Keratinocyte (primary cell): Measurements from ENCODE around the gene RBFOX2. TPM values are rescaled to one million over a fixed set of nuclear protein-coding genes. Genes with fewer than 3 reads are reported as not detected.
"Not testable (repeated sequence)": the region's sequence is repeated elsewhere in the genome, so short reads cannot be mapped to it uniquely, and the experiment has no call there.

Experiments used
- DNase-seq: peaks from one replicate; pipeline ENCODE4 v3.0.0-alpha.2; 2011; ENCODE audit warnings: low read depth, missing footprints, low spot score
- FAIRE-seq: peaks from 2 replicates; lab custom pipeline; 2011; peaks lifted over from hg19 to GRCh38; lab: Jason Lieb, UNC
- H2AFZ ChIP-seq: 2 replicates; pipeline ENCODE4 v1.6.0; 2012; ENCODE audit warnings: low read length, control low read depth, inconsistent platforms; ENCODE audit not compliant: control insufficient read depth
- H3K27ac ChIP-seq: 2 replicates; pipeline ENCODE4 v1.5.1; 2011; ENCODE audit warnings: low read length; ENCODE audit not compliant: control insufficient read depth, insufficient read depth
- H3K27me3 ChIP-seq: 3 replicates; pipeline ENCODE4 v1.6.0; 2011; ENCODE audit warnings: low read length; ENCODE audit not compliant: control insufficient read depth, insufficient read depth; ENCODE audit errors: extremely low read depth
- H3K36me3 ChIP-seq, 2 experiments: 2 replicates in 1 of 2; 3 replicates in 1 of 2; pipeline ENCODE4 v1.5.1; 2011; ENCODE audit warnings: low read length in 2 of 2, mild to moderate bottlenecking in 1 of 2; ENCODE audit not compliant: control insufficient read depth in 2 of 2, insufficient read depth in 2 of 2; ENCODE audit errors: extremely low read depth in 1 of 2
- H3K4me1 ChIP-seq: 3 replicates; pipeline ENCODE4 v1.5.1; 2011; ENCODE audit warnings: low read length; ENCODE audit not compliant: control insufficient read depth, insufficient read depth; ENCODE audit errors: extremely low read depth
- H3K4me2 ChIP-seq: 3 replicates; pipeline ENCODE4 v1.6.0; 2011; ENCODE audit warnings: low read depth, low read length; ENCODE audit not compliant: control insufficient read depth, insufficient read depth; ENCODE audit errors: extremely low read depth
- H3K4me3 ChIP-seq, 3 experiments: fragments of 200-600 bp in 1 of 3; sonication (generic) in 1 of 3; 2 replicates in 2 of 3; 3 replicates in 1 of 3; pipeline ENCODE4 v1.5.1; 2011 to 2016; ENCODE audit warnings: low read length in 3 of 3, mild to moderate bottlenecking in 3 of 3, control low read depth in 2 of 3, inconsistent platforms in 1 of 3, low read depth in 1 of 3, mixed read lengths in 1 of 3, mixed run types in 1 of 3, moderate library complexity in 1 of 3; ENCODE audit not compliant: control insufficient read depth in 2 of 3, insufficient read depth in 2 of 3; ENCODE audit errors: extremely low read depth in 1 of 3
- H3K79me2 ChIP-seq: 2 replicates; pipeline ENCODE4 v1.6.0; 2012; ENCODE audit warnings: low read length; ENCODE audit not compliant: control insufficient read depth, insufficient read depth
- H3K9ac ChIP-seq: 3 replicates; pipeline ENCODE4 v1.6.0; 2011; ENCODE audit warnings: low read length; ENCODE audit not compliant: control insufficient read depth, insufficient read depth; ENCODE audit errors: extremely low read depth
- H3K9me1 ChIP-seq: 3 replicates; pipeline ENCODE4 v1.6.0; 2011; ENCODE audit warnings: low read length; ENCODE audit not compliant: control insufficient read depth, insufficient read depth; ENCODE audit errors: extremely low read depth
- H3K9me3 ChIP-seq: 2 replicates; pipeline ENCODE4 v1.5.1; 2012; ENCODE audit warnings: low read depth, low read length; ENCODE audit not compliant: control insufficient read depth
- H4K20me1 ChIP-seq: 3 replicates; pipeline ENCODE4 v1.6.0; 2011; ENCODE audit warnings: low read length; ENCODE audit not compliant: control insufficient read depth, insufficient read depth; ENCODE audit errors: extremely low read depth
- EZH2 ChIP-seq: IDR thresholded peaks from one replicate; pipeline ENCODE4 v1.6.1; 2012; ENCODE audit warnings: inconsistent platforms, mild to moderate bottlenecking, low read length, moderate library complexity
- dilution Hi-C: fragments of 300-500 bp; cut with MboI; formaldehyde crosslinking; loops from one replicate; pipeline ENCODE4 v1.7.0; 2020; ENCODE audit warnings: low sequenced_read_pairs; ENCODE audit not compliant: extremely low pct_ligation_motif_present
- polyA plus RNA-seq, 5 experiments: library from polyadenylated mRNA; depleted of rRNA in 3 of 5; stranded (reverse) in 3 of 5; stranded (forward) in 1 of 5; unstranded in 1 of 5; fragments of >200 nt; gene quantifications; 1 replicate in 1 of 5; 2 replicates in 3 of 5; 3 replicates in 1 of 5; pipeline versions ENCODE4 v1.2.1 to v1.2.3, GENCODE V29; 2011 to 2012; ENCODE audit warnings: missing spikeins in 2 of 5, low read depth in 1 of 5, low replicate concordance in 1 of 5
- TF ChIP-seq, protein P1 (sequence below), 3 experiments: IDR thresholded peaks in 1 of 3; conservative IDR thresholded peaks in 1 of 3; optimal IDR thresholded peaks in 1 of 3; 2 replicates in 2 of 3; 3 replicates in 1 of 3; pipeline versions ENCODE3 to v1.5.1; 2011; ENCODE audit warnings: low read length in 3 of 3, mild to moderate bottlenecking in 3 of 3, moderate library complexity in 2 of 3, control low read depth in 1 of 3, inconsistent platforms in 1 of 3; ENCODE audit not compliant: insufficient read depth in 2 of 3; ENCODE audit errors: extremely low read depth in 1 of 3

The RBFOX2 gene
- polyA plus RNA-seq, 1 donor (not counting 4 experiments of a cell fraction or from before 2014, with no cell fraction given) = 118 TPM

DNA sequence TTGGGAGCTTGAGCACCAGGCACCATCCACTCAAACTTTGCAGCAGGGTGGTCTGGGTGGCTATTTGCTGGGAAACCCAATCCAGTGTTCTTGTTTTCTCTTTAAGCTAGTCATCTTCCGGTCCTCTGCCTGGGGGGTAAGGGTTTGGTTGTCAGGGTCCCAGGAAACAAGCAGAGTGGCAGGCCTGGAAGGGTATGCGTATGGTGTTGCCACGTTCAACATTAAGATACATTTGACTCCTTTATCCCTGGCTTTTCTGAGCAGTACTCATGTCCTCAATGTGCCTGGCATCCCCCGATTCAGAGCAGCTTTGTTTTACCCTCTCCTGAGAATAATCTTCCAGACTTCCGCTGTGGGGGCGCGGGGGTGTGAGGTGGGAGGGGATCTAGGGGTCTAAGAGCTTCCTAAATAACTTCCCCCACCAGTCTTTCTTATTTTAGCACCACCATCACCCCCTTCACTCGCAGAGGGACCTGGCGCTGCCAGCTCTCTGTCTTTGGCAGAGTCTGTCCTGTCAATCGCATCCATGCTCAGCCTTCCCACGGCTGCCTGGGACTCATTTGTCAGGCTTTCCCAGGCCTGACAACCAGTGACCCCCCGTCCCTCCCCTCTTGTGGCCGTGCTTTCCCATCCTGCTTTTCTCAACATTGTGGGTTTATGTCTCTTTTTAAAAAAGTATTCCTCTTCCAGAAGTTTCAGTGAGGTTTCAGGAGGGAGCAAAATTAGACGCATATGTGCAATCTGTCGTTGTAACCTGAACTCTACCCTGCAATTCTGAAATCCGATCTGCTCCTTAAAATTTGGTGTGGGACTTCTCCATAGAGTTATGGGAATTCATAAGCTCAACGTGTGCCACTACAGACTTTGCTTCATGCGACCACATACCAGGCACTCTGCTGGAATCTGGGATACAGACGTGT is 27.0 kb upstream of the RBFOX2 start:
- FAIRE-seq (no peak), DNase-seq (no peak)
- H3K36me3 ChIP-seq = no peaks in the 10 kb centered on the region
- H4K20me1 ChIP-seq = no peaks in the 10 kb centered on the region
- no peaks in the 10 kb centered on the region for H3K9me3 ChIP-seq
- no peaks in the 10 kb centered on the region for H3K9me1 ChIP-seq
- H3K9ac ChIP-seq = no peak overlapping the region
- dilution Hi-C loops = no loop called here
- H3K4me3 ChIP-seq = no peak overlapping the region
- no peaks in the 10 kb centered on the region for H3K27me3 ChIP-seq
- TF ChIP-seq, protein P1, sequence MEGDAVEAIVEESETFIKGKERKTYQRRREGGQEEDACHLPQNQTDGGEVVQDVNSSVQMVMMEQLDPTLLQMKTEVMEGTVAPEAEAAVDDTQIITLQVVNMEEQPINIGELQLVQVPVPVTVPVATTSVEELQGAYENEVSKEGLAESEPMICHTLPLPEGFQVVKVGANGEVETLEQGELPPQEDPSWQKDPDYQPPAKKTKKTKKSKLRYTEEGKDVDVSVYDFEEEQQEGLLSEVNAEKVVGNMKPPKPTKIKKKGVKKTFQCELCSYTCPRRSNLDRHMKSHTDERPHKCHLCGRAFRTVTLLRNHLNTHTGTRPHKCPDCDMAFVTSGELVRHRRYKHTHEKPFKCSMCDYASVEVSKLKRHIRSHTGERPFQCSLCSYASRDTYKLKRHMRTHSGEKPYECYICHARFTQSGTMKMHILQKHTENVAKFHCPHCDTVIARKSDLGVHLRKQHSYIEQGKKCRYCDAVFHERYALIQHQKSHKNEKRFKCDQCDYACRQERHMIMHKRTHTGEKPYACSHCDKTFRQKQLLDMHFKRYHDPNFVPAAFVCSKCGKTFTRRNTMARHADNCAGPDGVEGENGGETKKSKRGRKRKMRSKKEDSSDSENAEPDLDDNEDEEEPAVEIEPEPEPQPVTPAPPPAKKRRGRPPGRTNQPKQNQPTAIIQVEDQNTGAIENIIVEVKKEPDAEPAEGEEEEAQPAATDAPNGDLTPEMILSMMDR (optimal IDR thresholded peaks at IDR 0.05 in 1 of 3, IDR thresholded peaks at IDR 0.05 in 1 of 3, conservative IDR thresholded peaks at IDR 0.05 in 1 of 3; ENCODE audit: extremely low read depth in 1 of 3, insufficient read depth in 2 of 3, low read length in 3 of 3) = no peak
- no peak for TF ChIP-seq EZH2
- H3K27ac ChIP-seq = no peak overlapping the region
- peaks cover 29% of the 10 kb centered on the region for H3K4me1 ChIP-seq
- H3K4me2 ChIP-seq = no peak overlapping the region
- no peaks in the 10 kb centered on the region for H3K79me2 ChIP-seq
- no peak overlapping the region for H2AFZ ChIP-seq

DNA sequence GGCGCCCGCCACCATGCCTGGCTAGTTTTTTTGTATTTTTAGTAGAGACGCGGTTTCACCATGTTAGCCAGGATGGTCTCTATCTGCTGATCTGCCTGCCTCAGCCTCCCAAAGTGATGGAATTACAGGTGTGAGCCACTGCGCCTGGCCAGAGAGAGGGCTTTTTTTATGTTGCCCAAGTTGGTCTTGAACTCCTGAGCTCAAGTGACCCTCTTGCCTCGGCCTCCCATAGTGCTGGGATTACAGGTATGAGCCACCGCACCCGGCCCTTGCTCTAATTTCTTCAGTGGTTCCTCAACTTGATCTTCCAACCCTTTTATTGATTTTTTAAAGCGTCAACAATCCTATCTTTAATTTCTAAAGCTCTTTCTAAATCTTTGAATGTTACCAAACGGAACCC is 25.8 kb upstream of the RBFOX2 start:
- H3K79me2 ChIP-seq, H3K9me1 ChIP-seq, H2AFZ ChIP-seq, H3K27ac ChIP-seq, dilution Hi-C loops, H3K9me3 ChIP-seq, H4K20me1 ChIP-seq, H3K27me3 ChIP-seq, H3K9ac ChIP-seq, DNase-seq, FAIRE-seq, H3K4me2 ChIP-seq, H3K36me3 ChIP-seq, H3K4me3 ChIP-seq: not testable (repeated sequence)
- peaks cover 33% of the 10 kb centered on the region for H3K4me1 ChIP-seq
